HG03280 (cell line): ENCODE data around the gene CCT6B.
"Not testable (repeated sequence)": the region's sequence is repeated elsewhere in the genome, so short reads cannot be mapped to it uniquely, and the experiment has no call there.

Experiments used
- ATAC-seq: cut with Tn5 transposase; IDR thresholded peaks from one replicate; pipeline ENCODE4 v1.9.1; 2021; ENCODE audit warnings: mild to moderate bottlenecking, moderate library complexity; ENCODE audit not compliant: unreplicated experiment

The CCT6B gene

GRCh38 chr17:34980681-34981537, 19.6 kb upstream of the CCT6B start:
- ATAC-seq = peak; percentile 84

- peak; percentile 89 for ATAC-seq
Observed at GRCh38 chr17:34980353-34980680, 19.1 kb upstream of the CCT6B start, which contains the start of gene LIG3. LIG3 (plus strand) TSS chr17:34980512; CDS start chr17:34983006, 2,494 bp downstream.

- no peak for ATAC-seq
Observed at GRCh38 chr17:34979650-34980352, 18.5 kb upstream of the CCT6B start.

GRCh38 chr17:34979153-34979552, 17.9 kb upstream of the CCT6B start:
- ATAC-seq = no peak

GRCh38 chr17:34974794-34975785, 13.8 kb upstream of the CCT6B start:
- no peak for ATAC-seq

- ATAC-seq = no peak
Observed at GRCh38 chr17:34974179-34974578, 12.9 kb upstream of the CCT6B start.

GRCh38 chr17:34958438-34958837, 2.8 kb downstream of the CCT6B start:
- no peak for ATAC-seq

- not testable (repeated sequence) for ATAC-seq
Observed at GRCh38 chr17:34950780-34951179, 10.5 kb downstream of the CCT6B start.

- no peak for ATAC-seq
Observed at GRCh38 chr17:34930283-34930682, 31.0 kb downstream of the CCT6B start.

- no peak for ATAC-seq
Observed at GRCh38 chr17:34926661-34927060, 34.6 kb downstream of the CCT6B start.

GRCh38 chr17:34920676-34921075, 40.6 kb downstream of the CCT6B start:
- no peak for ATAC-seq

GRCh38 chr17:34917381-34917780, 43.9 kb downstream of the CCT6B start:
- ATAC-seq = no peak

GRCh38 chr17:34916120-34916519, 45.1 kb downstream of the CCT6B start:
- no peak for ATAC-seq

GRCh38 chr17:34913001-34913400, 48.3 kb downstream of the CCT6B start:
- no peak for ATAC-seq

GRCh38 chr17:34909040-34909439, 52.2 kb downstream of the CCT6B start:
- ATAC-seq = no peak

- no peak for ATAC-seq
Observed at GRCh38 chr17:34902831-34903547, 58.3 kb downstream of the CCT6B start.

- ATAC-seq = no peak
Observed at GRCh38 chr17:34899643-34900291, 61.5 kb downstream of the CCT6B start.

GRCh38 chr17:34895383-34895782, 65.9 kb downstream of the CCT6B start:
- no peak for ATAC-seq

- no peak for ATAC-seq
Observed at GRCh38 chr17:34894964-34895363, 66.3 kb downstream of the CCT6B start.
